HG03575 (cell line): ENCODE measurements around the gene CCDC141.

Source experiments
- ATAC-seq: cut with Tn5 transposase; IDR thresholded peaks from one replicate; pipeline ENCODE4 v1.9.1; 2021; ENCODE audit not compliant: unreplicated experiment, insufficient number of reproducible peaks, low FRiP score; ENCODE audit errors: extremely low read depth

The CCDC141 gene

DNA sequence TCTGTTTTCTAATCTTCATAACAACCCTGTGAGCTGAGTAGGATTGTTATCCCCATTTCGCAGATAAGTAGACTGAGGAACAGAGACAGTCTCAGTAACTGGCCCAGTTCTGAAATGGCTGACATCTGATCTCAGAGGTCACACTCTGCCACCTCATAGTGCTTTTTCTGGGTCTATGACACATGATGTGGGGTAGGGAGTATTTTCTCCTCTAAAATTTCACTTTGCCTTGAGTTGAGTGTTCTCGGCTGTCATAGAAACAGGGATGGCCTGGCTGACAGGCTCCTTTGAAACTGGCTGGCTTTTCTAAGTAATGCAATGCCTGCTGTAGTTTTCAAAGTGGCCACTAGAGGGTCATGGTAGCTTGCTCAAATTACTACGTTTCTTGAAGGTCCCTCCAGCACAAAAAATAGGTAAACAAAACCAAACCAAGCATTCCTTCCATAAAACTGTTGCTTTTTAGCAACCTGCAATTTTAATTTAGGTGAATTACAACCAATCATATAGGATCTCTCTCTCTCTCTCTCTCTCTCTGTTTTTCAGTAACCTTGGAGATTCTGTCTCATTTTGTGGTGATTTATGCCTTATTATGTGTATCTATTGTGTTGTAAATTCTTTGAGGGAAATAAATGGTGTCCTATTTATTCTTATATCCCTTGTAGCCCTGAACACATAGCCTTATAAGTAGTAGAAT lies 158.5 kb downstream of the CCDC141 start:
- no peak for ATAC-seq

DNA sequence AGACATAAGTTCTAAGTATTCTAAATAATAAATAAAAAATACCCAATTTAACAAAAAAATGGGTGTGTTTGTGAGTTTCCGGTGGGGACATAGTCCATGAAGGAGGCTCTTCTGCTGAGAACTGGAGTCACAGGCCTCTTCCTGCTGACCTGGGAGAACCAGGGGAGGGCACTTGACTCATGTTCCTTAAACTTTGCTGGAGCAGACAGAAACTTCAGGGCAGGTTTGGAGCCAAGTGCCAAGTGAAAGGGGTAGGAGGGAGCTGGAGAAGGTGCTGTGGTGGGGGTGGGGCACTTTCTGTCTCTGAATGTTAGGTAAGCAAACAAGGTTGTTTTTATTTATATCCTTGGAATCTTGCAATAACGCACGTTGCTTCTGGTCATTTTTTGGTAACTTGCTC lies 163.9 kb downstream of the CCDC141 start:
- no peak for ATAC-seq

DNA sequence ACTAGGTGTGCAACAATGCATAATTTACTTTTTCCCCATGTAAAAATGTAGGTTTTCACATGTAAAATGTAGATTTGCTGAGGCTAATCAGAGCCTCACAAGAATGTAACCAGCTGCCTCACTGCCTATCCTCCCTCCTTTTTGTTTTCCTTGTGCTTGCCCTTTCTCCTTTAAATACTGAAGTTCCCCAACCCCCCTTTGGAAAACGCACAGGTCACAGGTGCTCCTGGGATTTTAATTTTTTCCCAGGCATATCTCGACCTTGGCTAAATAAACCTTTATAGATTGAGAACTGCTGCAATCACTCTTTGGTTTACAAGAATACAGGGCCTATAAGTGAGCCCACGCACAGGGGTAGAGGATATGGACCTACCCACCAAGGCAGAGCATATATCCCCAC lies 165.5 kb downstream of the CCDC141 start:
- ATAC-seq = no peak

DNA sequence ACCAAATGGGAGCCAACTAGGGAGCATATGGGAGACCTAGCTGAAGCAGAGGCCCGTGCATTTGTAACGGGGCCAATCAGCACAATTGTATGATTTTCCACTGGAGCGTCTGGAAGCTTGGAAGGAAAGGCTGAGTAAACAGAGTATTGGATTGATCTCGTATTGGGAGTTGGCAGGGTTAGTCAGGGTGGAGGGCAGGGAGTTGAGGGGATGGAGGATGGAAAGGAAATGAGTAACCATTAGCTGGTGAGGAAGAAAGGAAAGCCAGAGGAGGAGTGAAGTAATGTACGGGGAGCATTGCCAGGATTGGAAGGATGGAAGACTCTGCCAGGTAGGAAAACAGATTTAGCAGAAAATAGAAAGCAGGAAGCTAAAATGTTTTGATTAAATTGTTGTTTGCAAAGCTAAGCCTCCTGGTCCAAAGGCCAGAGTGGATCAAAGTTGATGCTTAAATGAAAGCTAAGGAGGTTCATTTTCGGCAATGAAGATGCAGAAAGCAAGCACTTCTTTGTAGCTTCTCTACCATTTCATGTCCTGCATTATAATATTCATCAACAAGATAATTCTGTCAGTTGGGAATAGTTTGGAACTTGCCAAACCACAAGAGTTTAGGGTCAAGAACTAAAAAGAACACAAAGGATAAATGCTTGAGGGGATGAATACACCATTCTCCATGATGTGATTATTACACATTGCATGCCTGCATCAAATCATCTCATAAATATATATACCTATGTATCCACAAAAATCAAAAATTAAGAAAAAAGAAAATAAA lies 167.1 kb downstream of the CCDC141 start:
- no peak for ATAC-seq

DNA sequence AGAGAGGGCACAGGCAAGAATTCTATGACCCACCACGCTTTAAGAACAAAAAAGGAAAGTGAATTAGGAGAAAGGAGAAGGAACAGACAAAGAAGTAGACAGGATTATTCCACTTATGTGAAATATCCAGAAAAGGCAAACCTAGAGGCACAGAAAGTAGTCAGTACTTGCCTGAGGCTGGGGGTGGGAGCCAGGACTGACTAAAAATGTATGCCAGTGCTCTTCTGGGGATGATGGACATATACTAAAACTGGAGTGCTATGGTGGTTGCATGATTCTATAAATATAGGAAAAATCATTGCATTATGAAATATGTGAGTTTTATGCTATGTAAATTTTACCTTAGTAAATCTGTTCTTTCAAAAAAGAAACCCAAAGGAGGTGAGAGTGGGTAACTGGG lies 168.9 kb downstream of the CCDC141 start:
- no peak for ATAC-seq

DNA sequence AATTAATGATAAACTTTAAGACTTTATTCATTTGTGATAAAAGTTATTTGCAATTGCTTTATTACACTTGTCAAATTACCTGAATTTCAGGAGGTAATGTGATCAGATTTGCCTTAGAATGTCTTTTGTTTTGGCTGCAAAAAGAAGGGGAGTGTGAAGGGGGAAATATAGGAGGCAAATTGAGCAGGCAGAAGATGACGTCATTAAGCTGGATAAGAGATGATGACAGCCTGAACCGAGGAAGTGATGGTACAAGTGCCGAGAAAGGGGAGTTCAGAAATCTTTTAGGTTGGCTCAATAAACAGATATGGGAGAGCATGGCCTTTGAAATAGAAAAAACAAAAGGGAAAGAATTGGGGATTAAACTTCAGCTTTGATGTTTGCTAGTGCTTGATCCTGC lies 169.7 kb downstream of the CCDC141 start:
- ATAC-seq = no peak

DNA sequence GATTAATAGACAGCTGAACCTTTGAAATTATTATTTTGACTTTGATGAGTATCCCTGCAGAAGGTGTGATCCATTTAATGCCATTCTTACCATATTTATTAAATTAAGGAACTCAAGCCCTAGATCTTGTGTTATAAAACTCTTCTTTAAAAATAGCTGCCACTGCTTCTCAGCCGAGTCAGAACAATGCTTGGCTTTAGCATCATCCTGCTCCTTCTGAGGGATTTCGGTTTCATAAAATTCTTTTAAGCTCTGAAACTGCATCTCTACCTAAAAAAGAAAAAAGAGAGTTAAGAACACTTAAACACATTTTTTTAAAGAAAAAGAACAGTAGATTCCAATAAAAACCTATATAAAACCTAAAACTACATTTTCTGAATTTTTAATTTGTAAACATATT lies 172.1 kb downstream of the CCDC141 start:
- ATAC-seq = no peak

DNA sequence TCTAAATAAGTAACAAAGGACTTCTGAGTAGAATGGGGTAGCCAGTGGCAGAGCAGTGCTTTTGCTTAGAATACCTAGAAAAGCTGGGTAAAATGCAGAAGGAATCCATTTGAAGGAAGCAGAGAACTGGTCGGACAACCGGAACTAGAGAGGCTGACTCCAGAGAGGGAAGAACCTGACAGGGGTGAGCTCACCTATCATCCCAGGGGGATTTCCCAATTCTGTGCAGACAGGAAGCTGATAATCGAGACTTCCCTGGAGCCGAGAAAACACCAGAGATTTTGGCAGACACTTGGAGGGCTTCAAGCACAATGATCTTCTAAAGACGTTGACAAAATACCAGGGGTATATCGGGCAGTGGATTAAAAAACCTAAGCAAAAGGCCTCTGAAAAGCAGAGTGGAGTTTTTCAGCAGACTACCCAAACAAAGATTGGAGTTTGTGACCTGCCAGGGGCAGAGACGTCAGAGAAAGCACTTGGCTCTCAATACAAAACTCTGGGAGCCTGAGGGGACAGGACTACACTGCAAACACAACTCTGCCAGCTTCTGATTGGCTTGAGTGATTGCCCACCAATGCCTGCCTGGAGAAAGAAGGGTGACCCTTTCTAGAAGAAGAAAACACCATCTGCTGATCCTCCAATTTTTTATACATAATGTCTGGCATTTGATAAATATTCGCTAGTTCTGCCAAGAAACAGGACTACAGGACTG lies 175.3 kb downstream of the CCDC141 start:
- ATAC-seq = no peak

DNA sequence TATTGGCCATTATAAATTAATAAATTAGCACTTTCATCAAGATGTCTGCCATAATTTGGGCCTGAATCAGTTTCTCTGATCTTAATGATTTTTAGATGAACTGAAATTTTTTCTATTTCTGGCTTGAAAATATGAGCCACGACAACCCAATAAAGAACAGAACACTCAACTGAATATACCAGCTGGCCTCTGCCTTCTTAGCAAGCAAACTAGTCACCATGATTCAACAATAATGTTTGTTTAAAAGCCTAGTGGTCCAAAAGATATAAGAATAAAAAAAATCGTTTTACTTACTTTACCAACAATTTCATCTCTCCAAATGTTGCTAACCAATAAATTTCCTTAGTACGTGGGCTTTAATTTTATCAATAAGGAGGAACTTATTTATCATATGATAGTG lies 176.0 kb downstream of the CCDC141 start:
- no peak for ATAC-seq

DNA sequence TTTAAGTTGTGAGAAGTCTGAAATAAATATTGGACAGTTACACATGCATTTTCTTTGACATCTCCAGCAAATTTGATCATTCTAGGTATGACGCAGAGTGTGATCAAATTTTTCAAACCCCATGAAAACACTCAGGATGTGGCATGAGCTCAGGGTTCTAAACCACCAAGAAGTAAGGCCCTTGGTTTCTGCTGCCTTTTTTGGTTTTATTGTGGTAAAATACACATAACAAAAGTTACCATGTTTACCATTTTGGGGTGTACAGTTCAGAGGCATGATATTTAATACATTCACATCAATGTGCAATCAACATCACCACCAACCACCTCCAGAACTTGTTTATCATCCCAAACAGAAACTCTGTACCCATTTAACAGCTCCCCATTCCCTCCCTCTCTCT lies 178.4 kb downstream of the CCDC141 start:
- ATAC-seq = no peak

DNA sequence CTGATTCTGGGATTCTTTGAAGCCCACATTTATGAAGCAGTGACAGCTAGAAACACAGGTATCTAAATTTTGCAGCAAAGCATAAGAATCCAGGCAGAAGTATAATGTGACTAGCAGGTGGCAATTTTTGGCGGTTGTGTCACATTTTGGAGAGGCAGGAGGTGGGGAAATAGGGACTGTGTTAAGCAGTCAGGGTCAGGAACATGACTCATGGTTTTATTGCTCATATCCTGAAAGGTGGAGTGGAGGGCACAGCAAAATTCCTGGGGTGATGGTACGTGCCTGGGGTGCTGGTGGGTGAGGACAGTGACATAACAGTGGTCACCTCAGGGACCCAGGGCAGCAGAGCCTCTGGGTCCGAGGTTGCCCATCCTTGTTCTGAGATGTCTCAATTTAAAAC lies 179.2 kb downstream of the CCDC141 start:
- ATAC-seq = no peak

DNA sequence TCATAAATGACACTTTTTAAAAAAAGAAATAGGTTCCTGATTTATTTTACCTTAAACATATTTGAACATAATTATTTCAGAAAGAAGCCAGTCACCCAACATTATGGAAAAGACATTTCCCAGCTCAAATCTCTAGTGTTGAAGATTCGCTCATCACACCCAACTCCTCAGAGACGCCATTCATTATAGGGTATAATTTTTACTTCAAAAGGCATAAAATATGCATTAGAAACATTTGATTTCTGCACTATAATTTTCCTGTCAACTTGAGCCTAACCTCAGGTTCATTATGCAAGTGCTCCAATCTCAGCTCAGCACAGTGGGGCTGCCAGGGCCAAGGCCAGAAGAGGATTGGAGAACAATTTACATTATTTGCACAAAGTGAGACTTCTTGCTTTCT lies 183.9 kb downstream of the CCDC141 start:
- no peak for ATAC-seq

DNA sequence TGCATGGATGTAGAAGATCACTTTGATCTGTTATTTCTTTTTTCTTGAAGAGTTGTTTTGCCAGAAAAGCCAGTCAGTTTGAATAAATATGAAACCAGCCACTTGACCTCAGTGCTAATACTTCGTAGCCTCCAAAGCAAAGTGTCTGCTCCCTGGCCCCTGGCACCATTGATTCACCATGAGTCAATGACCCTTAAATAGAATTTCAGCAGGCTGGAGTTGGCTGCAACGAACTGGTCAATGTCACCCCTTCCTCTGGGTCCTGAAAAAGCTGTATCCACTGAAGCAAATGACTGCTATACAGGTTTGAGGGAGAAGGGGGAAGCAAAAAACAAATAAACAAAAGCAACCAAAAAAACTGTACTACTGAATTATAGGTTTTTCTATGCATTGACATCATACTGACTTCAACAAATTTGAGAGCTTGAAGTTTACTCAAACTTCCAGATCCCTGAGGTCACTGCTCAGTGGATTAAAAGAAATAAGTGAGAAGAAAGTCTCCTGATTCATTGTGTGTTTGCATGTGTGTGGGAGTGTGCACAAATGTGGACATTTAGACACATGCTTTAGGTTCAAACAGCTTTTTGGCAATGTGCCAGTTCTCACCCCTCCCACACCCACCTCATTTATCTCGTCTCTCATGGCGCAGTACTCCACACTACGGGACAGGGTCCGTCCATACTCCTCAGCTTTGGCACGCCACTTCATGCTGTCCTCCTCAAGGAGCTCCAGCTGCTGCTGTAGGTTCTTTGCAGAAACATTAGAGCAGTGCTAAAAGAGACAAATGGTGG lies 184.6 kb downstream of the CCDC141 start:
- no peak for ATAC-seq

DNA sequence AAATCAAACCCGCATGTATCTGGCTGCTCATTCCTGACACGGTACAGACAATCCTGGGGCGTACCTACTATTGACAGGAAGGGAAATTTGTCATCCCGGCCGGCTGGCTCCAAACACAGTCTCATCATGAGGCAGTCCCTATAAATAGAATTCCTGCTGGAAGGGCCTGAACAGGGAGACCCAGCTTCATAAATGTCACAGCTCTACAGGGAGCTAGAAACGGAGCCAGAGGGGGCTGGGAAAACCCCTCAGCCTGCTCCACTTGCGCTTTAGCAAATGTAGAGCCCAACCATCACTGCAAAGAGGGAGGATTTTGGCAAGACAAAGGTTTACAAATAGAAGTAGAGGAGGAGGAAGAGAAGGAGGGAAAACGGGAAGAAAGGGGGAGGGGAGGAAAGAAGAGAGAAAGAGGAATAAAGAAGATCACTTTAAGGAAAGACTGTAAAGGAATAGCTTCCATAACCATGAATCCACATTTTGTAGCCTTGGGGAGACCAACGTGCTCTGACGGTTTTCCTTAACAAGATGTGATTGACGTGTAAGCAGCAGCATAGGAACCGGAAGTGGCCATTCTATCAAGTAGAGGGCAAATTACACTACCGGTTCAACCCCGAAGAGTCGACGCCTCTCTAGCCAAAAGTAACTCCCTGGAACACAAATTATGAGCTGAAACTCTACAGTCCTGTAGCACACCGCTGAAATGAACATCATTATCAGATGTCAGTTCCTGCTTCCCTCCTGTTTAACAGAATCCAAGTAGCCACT lies 185.9 kb downstream of the CCDC141 start:
- ATAC-seq = no peak

DNA sequence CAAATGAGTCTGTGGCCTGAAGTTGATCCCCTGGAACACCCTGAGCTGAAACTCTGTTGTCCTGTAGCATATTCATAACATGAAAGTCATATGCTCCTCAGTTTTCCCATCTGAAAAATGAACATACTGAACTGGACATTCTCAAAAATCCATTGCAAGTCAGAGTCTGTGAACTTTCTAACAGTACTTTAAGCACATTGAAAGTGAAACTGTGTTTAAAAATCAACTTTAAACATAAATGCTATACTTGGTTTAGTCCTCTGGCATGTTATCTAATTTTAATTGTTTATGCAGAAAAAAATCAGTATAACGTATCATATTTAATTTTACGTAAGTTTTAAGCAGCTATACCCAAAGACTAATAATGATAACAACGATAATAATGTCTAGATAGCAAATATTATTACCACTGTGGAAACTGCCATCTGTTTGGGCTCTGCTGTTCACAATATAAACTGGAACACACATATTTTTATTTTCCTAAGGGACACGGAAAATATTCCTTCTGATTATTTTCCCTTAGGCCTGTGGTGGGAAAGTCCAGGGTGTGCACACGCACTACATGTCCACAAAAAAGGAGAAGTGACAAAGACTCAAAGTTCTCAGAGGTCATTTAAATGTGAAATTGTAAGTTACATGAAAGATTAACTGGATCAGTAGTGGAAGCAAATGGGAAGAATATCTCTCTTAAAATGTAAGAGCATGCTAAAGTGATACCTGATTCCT lies 186.6 kb downstream of the CCDC141 start:
- ATAC-seq = no peak

DNA sequence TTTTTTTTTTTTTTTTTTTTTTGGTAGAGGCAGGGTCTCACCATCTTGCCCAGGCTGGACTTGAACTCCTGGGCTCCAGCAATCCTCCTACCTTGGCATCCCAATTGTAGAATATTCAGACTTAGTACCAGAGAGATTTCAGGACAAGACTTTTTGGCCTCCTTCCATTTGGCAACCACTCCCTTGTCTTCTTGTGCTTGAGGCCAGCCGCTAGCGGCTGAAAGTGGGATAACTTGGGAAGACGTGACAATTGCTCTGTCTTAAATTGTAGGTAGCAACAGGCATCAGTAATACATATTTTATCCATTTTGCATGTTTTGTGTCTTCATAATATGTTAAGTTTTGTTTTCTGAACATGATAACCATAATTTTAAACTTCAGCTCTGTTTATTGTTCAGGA lies 189.4 kb downstream of the CCDC141 start:
- no peak for ATAC-seq

DNA sequence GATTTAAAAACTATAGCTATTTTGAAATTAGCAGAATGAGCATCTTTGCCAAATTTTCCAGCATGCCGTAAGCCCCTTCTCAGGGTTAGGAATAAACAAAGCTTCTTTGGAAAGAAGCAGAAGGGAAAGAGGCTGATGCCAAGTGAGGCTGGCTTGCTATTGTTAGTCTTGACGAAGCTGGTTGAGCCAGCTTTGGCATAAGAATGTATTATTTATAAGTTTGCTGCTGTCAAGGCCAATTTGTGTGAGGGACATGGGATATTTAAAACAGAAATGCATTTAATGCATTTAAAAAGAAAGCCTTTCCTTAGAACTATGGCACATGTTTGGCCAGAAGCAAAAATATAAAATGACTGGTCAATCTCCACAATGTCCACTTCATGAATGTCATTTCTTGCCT lies 190.2 kb downstream of the CCDC141 start:
- ATAC-seq = no peak
